MG63 (cell line): ENCODE data around the gene GLT8D2. TPM values are rescaled to one million over a fixed set of nuclear protein-coding genes. Genes with fewer than 3 reads are reported as not detected.
"Not testable (repeated sequence)": the region's sequence is repeated elsewhere in the genome, so short reads cannot be mapped to it uniquely, and the experiment has no call there.

Experiments
- DNase-seq: peaks from one replicate; pipeline ENCODE4 v3.0.0-alpha.2; 2020
- H3K27me3 ChIP-seq: fragments of 250-450 bp; sonication (Bioruptor Pico); 2 replicates; pipeline ENCODE4 v1.5.1; 2020; ENCODE audit warnings: mild to moderate bottlenecking, moderate library complexity
- H3K36me3 ChIP-seq: fragments of 250-450 bp; sonication (Bioruptor Pico); 2 replicates; pipeline ENCODE4 v1.5.1; 2020; ENCODE audit warnings: mild to moderate bottlenecking, moderate library complexity
- H3K4me3 ChIP-seq: fragments of 250-450 bp; sonication (Bioruptor Pico); 2 replicates; pipeline ENCODE4 v1.5.1; 2020; ENCODE audit warnings: mild to moderate bottlenecking, moderate library complexity
- H3K9me3 ChIP-seq: fragments of 250-450 bp; sonication (Bioruptor Pico); 2 replicates; pipeline ENCODE4 v1.5.1; 2020; ENCODE audit warnings: mild to moderate bottlenecking, moderate library complexity
- total RNA-seq: library from RNA; depleted of rRNA; stranded (reverse); fragments of >200 nt; shearing (Covaris generic); gene quantifications from 2 replicates; pipeline ENCODE4 v1.2.3, GENCODE V29; 2014; ENCODE audit warnings: low replicate concordance

The GLT8D2 gene
- total RNA-seq, 1 experiment from 2014 or later = not detected

DNA sequence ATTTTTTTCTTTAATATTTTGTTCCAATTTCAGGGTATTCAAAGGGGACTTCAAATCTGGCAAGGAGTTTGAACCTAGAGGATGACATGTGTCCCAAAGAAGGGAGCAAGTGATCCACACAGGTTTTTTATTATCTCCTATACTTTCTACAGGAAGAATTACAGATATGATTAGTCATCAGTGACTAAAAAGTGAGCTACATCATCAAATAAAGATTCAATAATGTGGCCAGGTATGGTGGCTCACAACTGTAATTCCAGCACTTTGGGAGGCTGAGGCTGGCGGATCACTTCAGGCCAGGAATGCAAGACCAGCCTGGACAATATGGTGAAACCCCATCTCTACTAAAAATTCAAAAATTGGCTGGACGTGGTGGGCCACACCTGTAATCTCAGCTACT, 24.2 kb downstream of the GLT8D2 start:
- Histone ChIP-seq H3K9me3 (no peaks in the 10 kb centered on the region), H3K36me3 (no peaks in the 10 kb centered on the region), H3K27me3 (no peaks in the 10 kb centered on the region; the same call in 1 of the 2 replicates), H3K4me3 (no peak overlapping the region)
- DNase-seq = no peak

DNA sequence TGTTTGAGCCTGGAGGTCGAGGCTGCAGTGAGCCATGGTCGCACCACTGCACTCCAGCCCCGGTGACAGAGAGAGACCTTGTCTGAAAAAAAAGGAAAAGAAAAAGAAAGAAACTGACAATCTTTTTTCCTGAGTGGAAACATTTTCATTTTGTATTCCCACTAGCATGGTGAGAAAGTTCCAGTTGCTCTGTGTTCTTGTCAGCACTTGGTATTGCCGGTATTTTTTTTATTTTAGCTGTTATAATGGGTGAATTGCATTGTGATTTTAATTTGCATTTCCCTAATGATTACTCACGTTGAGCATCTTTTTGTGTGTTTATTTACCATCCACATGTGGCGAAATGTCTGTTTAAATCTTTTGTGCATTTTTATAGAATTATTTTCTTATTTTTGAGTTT, 25.6 kb downstream of the GLT8D2 start:
- Histone ChIP-seq H3K4me3 (no peak overlapping the region), H3K9me3 (no peaks in the 10 kb centered on the region), H3K27me3 (no peaks in the 10 kb centered on the region; the same call in 1 of the 2 replicates), H3K36me3 (no peaks in the 10 kb centered on the region)
- no peak for DNase-seq

DNA sequence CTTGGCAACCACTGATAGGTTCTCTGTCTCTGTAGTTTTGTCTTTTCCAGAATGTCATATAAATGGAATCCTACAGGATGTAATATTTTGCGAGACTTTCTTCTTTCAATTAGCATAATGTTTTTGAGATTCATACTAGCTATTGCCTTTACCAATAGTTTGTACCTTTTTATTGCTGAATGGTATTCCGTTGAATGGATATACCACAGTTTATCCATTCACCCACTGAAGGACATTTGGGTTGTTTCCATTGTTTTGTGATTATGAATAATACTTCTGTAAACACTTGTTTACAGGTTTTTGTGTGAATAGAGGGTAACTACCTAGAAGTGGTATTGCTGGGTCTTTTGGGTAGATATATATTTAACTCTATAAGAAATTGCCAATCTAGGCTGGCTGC, 26.3 kb downstream of the GLT8D2 start:
- no peaks in the 10 kb centered on the region for H3K9me3 ChIP-seq
- no peak for DNase-seq
- no peaks in the 10 kb centered on the region; the same call in 1 of the 2 replicates for H3K27me3 ChIP-seq
- no peaks in the 10 kb centered on the region for H3K36me3 ChIP-seq
- H3K4me3 ChIP-seq = no peak overlapping the region

DNA sequence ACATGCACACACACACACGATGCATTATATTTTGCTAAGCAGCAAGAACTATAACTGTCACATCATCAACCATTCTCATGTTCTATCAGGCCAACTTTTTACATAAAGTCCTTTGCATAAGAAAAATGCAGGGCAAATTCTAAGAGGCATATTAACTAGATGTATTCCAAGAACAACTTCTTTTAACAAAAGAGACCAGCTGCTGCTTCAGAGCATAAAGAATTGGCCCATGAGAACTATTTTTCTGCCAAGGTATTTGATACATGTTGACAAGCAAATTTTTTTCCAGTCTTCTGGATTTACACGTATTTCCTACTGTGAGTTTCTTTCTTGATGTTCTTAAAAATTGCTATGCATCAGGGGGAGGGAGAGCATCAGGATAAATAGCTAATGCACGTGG, 27.2 kb downstream of the GLT8D2 start:
- H3K4me3 ChIP-seq = no peak overlapping the region
- DNase-seq = no peak
- H3K27me3 ChIP-seq = no peaks in the 10 kb centered on the region; the same call in 1 of the 2 replicates
- H3K36me3 ChIP-seq = no peaks in the 10 kb centered on the region
- H3K9me3 ChIP-seq = no peaks in the 10 kb centered on the region

DNA sequence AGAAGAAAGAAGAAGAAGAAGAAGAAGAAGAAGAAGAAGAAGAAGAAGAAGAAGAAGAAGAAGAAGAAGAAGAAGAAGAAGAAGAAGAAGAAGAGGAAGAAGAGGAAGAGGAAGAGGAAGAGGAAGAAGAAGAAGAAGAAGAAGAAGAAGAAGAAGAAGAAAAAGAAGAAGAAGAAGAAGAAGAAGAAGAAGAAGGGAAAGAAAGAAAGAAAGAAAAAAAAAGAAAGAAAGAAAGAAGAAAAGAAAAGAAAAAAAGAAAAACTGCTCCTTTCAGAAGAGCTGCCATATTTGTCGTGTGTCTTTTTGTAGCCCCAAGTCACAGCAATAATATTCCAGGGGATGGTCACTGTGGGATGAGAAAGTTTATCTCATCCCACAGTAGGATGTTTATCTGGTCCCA, 28.1 kb downstream of the GLT8D2 start:
- not testable (repeated sequence) for H3K4me3 ChIP-seq, DNase-seq, H3K9me3 ChIP-seq, H3K36me3 ChIP-seq, H3K27me3 ChIP-seq

DNA sequence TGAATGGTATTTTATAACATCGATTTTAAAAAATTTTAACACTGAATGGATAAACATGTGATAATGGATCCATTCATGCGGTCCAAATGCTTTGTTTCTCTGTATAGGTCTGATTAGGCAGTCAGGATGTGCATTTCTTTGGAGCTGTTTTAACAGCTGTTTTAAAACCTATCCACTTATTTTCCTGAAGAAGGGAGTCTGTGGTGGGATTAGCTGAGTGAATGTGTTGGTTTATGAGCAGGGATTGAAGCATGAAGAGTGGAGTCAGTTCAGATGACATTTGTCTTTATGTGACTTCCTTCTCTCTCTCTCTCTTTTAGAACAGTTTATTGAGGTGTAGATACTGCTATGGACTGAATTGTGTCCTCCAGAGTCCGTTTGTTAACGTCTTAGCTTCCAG, 37.7 kb downstream of the GLT8D2 start:
- H3K9me3 ChIP-seq = peaks cover 3% of the 10 kb centered on the region; the same call in 1 of the 2 replicates
- H3K27me3 ChIP-seq = no peaks in the 10 kb centered on the region
- no peak for DNase-seq
- no peaks in the 10 kb centered on the region for H3K36me3 ChIP-seq
- no peak overlapping the region for H3K4me3 ChIP-seq

DNA sequence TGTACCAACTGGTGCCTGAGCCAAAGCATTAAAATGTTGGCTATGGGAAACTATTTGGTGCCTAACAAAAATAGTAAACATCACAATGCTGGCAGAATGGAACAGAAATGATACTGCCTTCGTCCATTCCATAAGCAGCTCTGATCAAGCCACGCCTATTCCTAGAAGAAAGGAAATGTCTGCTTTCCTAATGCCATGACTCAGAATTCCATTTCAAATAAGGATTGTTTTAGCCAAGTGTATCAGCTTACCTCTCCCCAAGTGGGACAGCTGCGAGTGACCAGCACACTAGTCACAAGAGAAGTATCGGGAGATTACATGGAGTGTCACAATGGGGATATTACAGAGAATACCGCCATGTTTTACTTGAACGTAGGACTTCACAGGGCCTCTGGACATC, 38.7 kb downstream of the GLT8D2 start:
- Histone ChIP-seq H3K9me3 (peaks cover 3% of the 10 kb centered on the region; the same call in 1 of the 2 replicates), H3K36me3 (no peaks in the 10 kb centered on the region), H3K27me3 (no peaks in the 10 kb centered on the region), H3K4me3 (no peak overlapping the region)
- peak; percentile 70 for DNase-seq

DNA sequence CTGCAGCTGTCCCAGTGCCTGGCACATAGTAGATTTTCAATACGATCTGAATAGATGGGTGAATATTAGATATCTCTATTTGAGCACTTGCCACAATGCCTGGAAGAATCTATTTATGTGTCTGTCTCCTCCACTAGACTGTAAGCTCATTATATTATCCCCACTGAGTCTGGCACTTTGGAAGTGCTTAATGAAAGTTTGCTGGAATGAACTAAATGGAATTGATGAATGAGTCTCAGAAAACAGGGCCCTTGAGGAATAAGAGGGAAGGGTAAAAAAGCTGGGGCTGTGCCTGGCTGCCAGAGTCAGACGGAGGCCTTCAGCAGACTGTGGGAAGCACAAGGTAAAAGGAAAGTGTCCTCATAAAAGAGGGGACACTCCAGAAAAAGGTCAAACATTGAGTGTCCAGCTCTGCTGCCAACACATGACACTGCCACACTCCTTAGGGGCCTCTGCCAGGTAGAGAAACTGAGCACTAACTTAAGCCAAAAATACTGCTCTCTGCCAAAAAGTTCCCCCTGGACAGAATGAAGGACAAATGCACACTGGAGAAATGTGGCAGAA, 39.3 kb downstream of the GLT8D2 start:
- H3K4me3 ChIP-seq = no peak overlapping the region
- H3K27me3 ChIP-seq = no peaks in the 10 kb centered on the region
- peaks cover 3% of the 10 kb centered on the region; the same call in 1 of the 2 replicates for H3K9me3 ChIP-seq
- DNase-seq = no peak
- H3K36me3 ChIP-seq = no peaks in the 10 kb centered on the region

DNA sequence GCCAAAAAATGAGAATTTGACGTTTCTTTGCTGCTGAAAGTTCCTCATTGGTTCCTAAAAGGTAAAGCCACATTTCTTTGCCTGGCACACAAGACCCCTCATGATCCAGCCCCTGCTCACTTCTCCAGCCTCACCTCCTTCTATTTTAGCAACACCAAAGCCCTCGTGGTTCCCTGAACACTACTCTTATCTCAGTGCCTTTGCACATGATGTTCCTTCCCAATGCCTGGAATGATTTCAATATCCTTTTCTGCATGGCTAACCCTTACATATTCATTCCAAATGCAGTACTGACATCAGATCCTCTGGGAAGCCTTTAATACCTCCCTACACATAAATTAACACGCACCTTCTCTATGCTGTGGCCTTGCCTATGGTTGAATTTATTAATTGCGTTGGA, 39.9 kb downstream of the GLT8D2 start:
- H3K36me3 ChIP-seq = no peaks in the 10 kb centered on the region
- H3K9me3 ChIP-seq = peaks cover 3% of the 10 kb centered on the region; the same call in 1 of the 2 replicates
- H3K4me3 ChIP-seq = no peak overlapping the region
- DNase-seq = no peak
- H3K27me3 ChIP-seq = no peaks in the 10 kb centered on the region

DNA sequence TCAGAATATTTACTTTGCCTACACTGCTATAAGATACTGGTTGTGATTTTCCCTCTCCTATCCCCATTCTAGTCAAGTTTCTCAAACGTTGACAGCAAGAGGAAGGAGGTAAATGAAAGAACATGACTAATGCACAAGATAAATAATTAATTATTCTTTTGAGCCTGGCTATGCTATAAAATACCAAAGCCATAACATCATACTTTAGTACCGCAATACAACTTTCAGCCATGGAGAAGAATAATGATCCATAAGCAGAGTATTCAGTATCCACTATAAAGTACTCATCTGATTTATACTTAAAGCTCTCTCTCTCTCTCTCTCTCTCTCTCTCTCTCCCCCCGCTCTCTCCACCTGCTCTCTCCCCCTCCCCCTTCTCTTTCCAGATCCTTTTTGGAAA, 43.1 kb downstream of the GLT8D2 start:
- Histone ChIP-seq H3K36me3 (no peaks in the 10 kb centered on the region), H3K27me3 (no peaks in the 10 kb centered on the region), H3K4me3 (no peak overlapping the region), H3K9me3 (peaks cover 3% of the 10 kb centered on the region; the same call in 1 of the 2 replicates)
- DNase-seq = no peak

DNA sequence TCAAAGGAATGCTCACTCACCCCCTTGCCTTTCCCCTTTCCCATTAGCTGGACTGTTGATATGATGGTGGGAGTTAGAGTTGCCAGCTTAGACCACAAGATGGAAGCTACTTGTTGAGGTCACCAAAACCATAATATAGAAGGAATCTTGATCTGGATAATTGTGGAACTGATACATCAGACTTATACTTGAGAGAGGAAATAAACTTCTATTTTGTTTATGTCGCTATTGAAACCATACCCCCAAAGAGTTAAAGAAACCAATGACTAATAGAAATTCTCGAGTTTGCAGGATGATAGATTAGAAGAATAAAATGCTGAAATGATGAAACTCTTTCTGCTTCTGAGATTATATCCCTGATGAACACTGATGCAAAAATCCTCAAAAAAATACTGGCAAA, 46.4 kb downstream of the GLT8D2 start:
- H3K36me3 ChIP-seq = no peaks in the 10 kb centered on the region
- DNase-seq = no peak
- no peaks in the 10 kb centered on the region for H3K27me3 ChIP-seq
- H3K9me3 ChIP-seq = no peaks in the 10 kb centered on the region
- H3K4me3 ChIP-seq = no peak overlapping the region

DNA sequence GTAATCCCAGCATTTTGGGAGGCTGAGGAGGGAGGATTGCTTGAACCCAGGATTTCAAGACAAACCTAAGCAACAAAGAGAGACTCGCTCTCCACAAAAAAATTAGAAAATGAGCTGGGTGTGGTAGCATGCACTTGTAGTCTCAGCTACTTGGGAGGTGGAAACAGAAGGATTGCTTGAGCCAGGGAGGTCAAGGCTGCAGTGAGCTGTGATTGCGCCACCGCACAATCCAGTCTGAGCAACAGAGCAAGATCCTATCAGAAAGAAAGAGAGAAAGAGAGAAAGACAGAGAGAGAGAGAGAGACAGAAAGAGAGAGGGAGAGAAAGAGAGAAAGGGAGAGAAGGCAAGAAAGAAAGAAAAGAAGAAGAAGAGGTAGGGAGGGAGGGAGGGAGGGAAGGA, 47.3 kb downstream of the GLT8D2 start:
- no peaks in the 10 kb centered on the region for H3K27me3 ChIP-seq
- no peaks in the 10 kb centered on the region for H3K9me3 ChIP-seq
- H3K4me3 ChIP-seq = no peak overlapping the region
- no peak for DNase-seq
- no peaks in the 10 kb centered on the region for H3K36me3 ChIP-seq

DNA sequence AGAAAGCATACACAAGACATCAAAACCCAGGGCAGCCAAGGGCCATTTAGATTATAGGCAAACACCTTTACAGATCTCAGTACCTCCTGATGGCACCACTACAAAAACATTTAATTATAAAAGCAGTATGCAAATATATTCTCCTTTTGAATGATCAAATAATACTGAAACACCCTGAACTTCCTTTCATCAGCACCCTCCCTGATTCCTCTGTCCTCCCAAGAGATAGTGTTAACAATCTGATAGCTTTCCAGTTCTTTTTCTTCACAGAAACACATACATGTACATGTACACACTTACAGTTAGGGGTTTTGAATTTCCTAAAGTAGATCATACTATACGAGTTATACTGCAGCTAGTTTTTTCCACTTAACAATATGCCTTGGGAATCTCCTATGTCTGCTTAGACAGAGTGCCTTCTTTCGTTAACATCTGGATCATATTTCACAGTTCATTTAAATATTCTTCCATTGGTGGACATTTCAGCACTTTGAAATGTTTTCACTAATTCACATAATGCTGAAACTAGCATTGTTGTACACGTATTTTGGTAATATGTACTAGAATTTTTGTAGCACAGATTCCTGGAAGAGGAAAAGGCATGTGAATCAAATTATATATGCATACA, 49.1 kb downstream of the GLT8D2 start:
- Histone ChIP-seq H3K27me3 (no peaks in the 10 kb centered on the region), H3K4me3 (no peak overlapping the region), H3K9me3 (no peaks in the 10 kb centered on the region), H3K36me3 (no peaks in the 10 kb centered on the region)
- DNase-seq = no peak

DNA sequence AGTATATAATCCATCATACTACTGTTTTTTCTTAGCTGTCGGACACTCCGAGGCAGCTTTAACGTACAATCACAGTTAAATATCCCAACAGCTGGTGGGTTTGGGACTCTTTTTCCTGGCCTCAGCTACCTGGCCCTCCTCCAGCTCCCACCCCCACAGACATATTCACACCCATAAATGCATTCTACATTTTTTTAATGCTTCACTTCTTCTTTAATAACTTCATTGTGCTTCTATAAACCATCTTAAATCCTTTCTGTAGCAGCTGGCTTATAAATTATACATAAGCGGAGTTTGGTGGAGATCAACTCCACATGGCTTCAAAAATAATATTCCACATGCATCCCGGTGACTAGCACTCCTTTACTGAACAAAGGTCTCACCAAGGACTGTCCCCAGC, 51.0 kb downstream of the GLT8D2 start:
- Histone ChIP-seq H3K9me3 (no peaks in the 10 kb centered on the region), H3K27me3 (no peaks in the 10 kb centered on the region), H3K36me3 (no peaks in the 10 kb centered on the region), H3K4me3 (no peak overlapping the region)
- DNase-seq = no peak

DNA sequence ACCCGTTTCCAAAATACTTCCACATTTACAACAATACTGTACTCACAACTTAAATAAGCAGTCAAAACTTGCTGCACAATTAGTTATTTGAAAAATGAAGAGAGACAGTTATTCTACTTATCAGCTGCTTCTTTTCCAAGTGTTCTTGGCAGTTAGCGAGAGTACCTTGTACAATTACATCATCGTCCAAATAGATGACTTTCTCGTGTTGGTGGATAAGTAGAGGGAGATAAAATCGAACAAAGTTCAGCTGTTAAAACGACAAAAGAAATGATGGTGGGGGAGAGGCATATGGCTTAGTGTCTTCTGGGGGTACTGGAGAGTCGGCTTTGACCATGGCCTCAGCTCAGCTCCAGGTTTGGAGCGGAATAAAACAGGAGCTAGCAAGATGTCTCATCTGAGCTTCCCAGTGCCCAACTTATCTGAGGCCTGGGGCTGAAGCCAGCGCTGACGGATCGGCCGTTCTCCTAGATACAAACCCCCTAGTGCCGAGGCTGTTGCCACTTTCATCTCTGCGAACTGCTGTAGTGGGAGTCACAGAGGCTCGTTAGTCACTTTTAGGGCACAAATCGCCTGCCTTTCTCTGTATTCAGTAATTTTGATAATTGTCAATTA, 52.6 kb downstream of the GLT8D2 start:
- no peak for DNase-seq
- Histone ChIP-seq H3K9me3 (no peaks in the 10 kb centered on the region), H3K4me3 (no peak overlapping the region)

DNA sequence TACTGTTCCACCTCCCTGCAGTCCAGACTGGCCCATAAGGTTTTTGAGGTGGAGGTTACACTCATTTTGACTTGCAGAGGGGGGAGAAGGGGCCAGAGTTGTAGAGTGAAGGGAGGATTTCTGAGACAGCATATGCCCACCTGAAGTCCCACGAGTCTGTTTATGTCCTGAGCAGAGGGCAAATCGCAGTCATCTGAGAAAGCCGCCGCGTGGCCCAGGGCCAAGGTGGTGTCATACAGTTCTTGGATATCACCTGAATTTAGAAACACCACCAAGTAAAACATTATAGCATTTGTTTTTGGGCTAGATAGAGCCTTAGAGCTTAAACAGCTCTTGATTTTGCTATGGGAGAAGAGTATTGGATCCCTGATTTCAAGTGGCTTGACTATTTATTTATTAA, 53.4 kb downstream of the GLT8D2 start:
- Histone ChIP-seq H3K27me3 (no peaks in the 10 kb centered on the region), H3K9me3 (no peaks in the 10 kb centered on the region), H3K4me3 (no peak overlapping the region), H3K36me3 (no peaks in the 10 kb centered on the region)
- DNase-seq = no peak

More for the DNA sequence above, 52.6 kb downstream of the GLT8D2 start:
- H3K27me3 ChIP-seq = no peaks in the 10 kb centered on the region
- H3K36me3 ChIP-seq = no peaks in the 10 kb centered on the region

DNA sequence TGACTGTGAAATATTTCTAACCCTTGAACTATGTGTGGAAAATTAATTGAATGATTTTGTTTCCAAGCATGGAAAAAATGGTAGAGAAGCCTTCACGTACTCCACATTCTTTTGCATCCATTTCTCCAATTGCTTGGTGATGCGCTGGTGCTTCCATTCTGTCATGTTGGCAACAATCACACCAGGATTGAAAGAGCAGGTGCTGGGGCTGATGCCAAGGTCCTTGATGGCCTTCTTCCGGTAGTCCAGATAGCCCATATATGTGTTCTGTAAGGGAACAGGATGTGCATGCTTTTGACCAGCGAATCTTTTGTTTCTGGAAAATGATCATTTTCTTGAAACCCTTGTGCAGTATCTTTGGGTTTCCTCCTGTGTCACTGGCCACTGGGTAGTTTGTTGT, 55.8 kb downstream of the GLT8D2 start:
- H3K4me3 ChIP-seq = no peak overlapping the region
- peaks cover 7% of the 10 kb centered on the region for H3K36me3 ChIP-seq
- H3K27me3 ChIP-seq = no peaks in the 10 kb centered on the region
- no peaks in the 10 kb centered on the region for H3K9me3 ChIP-seq
- DNase-seq = no peak

DNA sequence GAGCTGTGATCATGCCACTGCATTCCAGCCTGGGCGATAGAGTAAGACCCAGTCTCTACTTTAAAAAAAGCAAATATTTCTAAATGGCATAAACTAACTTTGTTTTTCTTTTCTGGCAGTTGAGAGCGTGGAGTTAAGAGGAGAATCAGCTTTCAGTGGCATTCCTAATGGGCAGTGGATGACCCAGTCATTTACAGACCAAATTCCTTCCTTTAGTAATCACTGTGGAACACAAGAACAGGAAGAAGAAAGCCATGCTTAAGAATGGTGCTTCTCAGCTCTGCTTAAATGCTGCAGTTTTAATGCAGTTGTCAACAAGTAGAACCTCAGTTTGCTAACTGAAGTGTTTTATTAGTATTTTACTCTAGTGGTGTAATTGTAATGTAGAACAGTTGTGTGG, 63.2 kb downstream of the GLT8D2 start:
- Histone ChIP-seq H3K36me3 (peaks cover 60% of the 10 kb centered on the region), H3K27me3 (no peaks in the 10 kb centered on the region), H3K9me3 (no peaks in the 10 kb centered on the region), H3K4me3 (no peak overlapping the region)
- DNase-seq = no peak
